ENCODE measurements around the gene URAD.
"Not testable (repeated sequence)": the region's sequence is repeated elsewhere in the genome, so short reads cannot be mapped to it uniquely, and the experiment has no call there.

The URAD gene, protein sequence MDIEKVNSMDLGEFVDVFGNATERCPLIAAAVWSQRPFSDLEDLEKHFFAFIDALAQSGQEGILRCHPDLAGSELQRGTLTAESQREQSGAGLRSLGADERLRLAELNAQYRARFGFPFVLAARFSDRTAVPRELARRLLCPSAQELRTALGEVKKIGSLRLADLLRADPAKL

GRCh38 chr13:27988520-27988919, at the start of gene URAD:
TSS of gene URAD (minus strand) at chr13:27988693. CDS start at chr13:27988637, 56 bp downstream.
- DNase-seq = no peak

DNA sequence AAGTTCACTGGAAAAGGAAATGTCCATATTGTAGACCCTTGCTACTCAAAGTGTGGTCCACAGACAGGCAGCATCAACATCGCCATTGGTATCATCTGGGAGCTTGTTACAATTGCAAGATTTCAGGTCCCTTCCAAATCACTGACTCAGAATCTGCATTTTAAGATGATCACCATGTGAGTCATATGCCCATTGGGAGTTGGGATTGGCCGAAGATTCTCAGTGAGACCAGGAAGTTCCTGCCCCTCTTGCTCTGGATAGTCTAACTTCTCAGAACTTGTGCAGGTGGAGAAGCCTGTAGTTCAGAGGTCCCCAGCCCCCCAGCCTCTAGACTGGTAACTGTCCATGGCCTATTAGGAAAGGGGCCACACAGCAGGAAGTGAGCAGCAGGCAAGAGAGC, 48.9 kb upstream of the URAD start:
- DNase-seq = no peak

- DNase-seq = no peak
These were observed 46.8 kb upstream of the URAD start for GRCh38 chr13:28035146-28035782.

DNA sequence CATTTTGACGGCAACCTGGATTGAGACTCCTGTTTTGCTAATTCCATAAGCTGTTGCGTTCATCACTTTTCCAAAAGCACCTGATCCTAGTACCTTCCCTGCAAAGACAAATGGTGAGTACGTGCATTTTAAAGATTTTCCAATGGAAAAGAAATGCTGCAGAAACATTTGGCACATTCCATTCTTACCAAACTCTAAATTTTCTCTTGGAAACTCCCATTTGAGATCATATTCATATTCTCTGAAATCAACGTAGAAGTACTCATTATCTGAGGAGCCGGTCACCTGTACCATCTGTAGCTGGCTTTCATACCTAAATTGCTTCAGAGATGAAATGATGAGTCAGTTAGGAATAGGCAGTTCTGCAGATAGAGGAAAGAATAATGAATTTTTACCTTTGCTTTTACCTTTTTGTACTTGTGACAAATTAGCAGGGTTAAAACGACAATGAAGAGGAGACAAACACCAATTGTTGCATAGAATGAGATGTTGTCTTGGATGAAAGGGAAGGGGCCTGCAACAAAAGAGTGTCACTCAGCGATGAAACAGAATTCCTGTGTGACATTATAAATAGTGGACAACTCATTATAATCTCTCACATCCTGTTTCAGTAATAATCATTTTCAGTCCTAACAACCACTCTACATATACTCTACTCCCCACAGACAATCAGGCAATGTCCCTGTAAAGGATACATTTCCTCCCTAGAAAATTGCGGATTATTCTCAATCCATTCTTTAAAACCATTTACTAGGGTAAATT, 45.6 kb upstream of the URAD start:
- no peak for DNase-seq

DNA sequence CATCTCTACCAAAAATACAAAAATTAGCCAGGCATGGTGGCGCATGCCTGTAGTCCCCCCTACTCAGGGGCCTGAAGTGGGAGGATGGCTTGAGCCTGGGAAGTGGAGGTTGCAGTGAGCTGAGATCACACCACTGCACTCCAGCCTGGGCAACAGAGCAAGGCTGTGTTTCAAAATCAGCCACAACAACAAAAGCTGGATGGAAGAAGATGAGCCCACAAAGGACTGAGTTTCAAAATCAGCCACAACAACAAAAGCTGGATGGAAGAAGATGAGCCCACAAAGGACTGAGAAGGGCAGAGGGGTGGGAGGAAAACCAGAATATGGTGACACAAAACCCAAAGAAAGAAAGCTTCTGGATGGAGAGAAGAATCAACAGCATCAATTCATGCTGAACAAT, 43.9 kb upstream of the URAD start:
- not testable (repeated sequence) for DNase-seq

DNA sequence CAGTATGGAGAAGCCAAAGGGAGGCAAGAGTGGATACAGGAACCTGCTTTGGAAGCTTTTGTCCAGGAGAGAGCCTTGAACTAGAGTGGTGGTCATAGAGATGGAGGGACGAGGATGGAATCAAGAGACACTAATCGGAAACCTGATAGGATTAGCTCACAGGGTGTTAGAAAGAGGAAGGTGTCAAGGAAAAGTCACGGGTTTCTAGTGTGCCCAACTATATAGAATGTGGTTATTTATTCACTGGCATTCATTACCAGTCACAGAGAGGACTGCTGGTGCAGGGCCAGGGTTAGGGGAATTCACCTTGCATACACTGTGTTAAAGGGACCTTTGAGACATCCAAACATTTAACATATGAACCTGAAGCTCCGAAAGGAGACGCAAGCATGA, 43.4 kb upstream of the URAD start:
- DNase-seq = no peak

- no peak for DNase-seq
These were observed 42.9 kb upstream of the URAD start for GRCh38 chr13:28031220-28031895.

DNA sequence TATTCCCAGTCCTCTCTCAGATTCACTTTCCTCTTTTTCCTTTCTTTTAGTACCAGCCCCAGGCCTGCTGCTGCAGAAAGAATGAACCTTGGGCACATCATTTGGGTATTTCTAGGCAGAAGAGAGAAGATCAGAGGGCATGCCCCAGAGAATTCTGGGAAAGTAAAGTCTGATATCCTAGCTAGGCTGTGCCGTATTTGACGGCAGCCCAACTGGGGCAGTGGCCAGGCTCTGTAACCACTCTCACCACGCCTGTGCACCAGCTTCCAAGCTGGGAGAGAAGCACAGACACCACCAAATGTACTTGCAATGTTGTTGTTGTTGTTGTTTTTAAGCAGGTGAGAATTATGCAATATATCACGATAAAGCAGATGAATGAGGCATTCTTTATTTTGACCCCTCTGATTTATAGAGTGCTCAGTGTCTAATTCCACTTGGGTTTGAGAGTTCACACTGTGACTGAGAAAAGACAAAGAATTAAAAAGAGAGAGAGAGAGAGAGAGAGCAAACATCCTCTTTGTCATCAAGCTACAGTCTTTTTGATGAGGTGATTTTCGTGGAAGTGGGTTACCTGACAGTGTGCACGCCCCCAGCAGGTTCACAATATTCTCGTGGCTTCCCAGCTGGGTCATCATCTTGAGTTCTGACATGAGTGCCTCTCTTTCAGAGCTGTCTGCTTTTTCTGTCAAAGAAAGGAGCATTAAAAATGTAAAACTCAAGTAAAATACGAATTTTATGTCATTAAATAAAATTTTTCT, 39.3 kb upstream of the URAD start:
- no peak for DNase-seq

GRCh38 chr13:28027071-28027470, 38.6 kb upstream of the URAD start:
- DNase-seq = no peak

- DNase-seq = no peak
These were observed 38.0 kb upstream of the URAD start for GRCh38 chr13:28026508-28026907.

DNA sequence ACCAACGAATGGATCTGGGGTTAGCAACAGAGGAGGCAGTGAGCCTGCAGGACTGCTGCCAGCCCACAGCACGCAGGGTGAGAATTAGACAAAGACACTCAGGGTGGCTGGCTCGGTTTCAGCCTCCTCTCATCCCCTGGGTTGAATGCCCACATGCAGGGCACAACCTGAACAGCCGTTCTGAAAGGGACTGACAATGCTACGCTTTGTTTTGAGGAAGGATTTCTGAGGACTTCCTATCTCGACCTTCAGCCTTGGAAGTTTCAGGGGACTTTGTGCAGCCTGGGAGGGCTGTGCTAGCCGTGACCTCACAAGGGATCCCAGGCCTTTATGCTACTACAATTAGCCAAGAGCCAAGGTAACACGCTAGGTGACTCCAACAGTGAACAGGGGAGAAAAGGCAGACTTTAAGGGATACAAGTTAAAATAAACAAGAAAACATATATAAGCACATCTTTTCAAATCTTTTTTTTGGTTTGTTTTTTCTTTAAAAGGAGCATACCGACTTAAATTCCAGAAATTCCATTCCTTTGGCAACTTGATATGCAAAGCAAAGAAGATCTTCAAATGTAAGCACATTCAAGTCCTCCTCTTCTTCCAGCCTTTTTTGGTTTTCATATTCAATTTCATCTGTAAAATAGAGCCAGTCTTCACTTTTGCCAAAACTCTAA, 34.5 kb upstream of the URAD start:
- no peak for DNase-seq

DNA sequence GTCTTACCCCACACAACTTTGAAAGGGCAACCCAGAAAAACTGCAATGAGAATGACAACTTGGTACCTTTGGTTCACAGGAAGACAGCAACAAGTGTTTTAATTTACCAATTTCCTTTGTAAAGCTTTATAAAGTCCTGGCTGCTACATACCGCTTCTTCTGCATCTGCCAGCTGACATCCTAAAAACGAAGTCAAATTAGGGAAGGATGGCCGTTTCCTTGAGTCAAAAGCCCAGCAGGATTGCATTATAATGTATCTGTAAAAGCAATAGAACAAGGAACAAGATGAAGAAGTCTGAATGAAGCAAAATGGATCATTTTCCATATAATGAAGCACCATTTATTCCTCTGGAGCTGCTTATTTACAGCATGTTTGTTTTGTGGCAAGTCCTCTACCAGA, 25.8 kb upstream of the URAD start:
- DNase-seq = no peak

DNA sequence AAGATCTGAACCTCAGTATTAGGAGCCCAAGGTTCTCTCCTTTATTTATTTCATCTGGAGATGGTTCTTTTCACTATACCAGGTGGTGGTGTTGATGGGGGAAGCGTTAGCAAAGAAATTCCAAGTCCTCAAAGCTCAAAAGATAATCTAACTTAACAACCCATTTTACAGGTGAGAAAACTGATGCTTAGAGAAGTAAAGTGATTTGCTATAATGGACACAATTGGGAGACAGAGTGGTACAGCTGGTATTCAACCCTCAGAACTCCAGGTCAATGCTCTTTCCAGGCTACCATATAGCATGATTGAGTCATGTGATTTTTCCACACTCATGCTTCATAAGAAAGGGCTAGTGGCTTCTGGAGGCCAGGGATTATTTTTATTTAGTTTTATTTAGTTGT, 25.0 kb upstream of the URAD start:
- DNase-seq = no peak

DNA sequence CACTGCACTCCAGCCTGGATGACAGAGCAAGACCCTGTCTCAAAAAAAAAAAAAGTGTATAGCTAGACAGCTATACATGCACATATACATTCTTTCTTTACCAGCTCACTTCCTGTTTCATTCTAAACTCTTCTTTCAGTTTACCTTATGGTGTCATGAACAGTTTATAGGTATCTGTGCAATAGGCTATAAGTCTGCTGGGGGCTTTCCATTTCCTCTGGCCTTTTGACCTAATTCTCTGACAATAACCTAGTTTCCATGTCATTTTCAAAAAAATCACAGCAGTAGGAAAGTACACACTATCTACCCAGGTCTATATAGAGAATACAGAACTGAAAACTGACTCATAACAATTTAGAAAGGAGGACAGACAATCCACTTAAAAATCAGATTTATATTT, 24.4 kb upstream of the URAD start:
- no peak for DNase-seq

DNA sequence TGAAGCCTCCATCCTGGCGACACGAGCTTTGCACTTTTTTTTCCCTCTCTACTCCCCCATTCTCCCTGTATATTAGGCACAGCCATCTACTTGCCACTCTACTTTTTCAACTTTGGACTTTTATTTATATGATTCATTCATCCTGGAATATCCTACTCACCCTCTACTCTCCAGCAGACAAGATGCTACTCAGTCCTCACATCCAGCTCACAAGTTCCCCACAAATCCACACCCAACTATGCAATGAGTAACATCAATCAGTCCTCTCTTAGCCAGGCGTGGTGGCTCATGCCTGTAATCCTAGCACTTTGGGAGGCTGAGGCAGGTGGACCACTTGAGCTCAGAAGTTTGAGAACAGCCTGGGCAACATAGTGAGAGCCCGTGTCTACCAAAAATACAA, 23.9 kb upstream of the URAD start:
- DNase-seq = no peak

DNA sequence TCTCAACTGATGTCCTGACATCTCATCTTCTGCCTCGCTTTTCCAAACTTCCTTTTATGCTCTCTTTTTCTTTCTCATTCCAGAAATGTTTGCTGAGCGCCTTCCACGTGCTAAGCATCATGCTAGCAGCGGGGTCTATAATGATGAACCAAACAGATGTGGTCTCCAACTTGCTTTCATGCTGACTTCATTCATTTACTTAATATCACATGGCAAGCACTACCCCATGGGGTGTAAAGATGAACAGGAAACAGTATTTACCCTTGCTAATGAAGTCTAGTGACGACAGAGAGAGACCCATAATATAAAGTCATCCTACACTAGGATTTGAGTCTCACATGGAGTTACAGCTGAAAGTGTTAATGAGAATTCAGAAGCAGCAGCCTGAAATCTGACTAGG, 21.6 kb upstream of the URAD start:
- DNase-seq = no peak

DNA sequence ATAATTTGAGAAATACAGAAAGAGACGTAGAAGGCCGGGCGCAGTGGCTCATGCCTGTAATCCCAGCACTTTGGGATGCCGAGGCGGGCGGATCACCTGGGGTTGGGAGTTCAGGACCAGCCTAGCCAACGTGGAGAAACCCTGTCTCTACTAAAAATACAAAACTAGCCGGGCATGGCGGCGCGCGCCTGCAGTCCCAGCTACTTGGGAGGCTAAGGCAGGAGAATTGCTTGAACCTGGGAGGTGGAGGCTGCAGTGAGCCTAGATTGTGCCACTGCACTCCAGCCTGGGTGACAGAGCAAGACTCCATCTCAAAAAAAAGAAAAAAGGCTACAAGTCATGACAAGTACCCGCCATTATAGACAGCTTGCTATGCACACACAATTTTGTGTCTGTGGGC, 16.5 kb upstream of the URAD start:
- DNase-seq = not testable (repeated sequence)

GRCh38 chr13:28002886-28003698, 14.6 kb upstream of the URAD start:
- no peak for DNase-seq

- DNase-seq = peak; percentile 81
These were observed 13.5 kb upstream of the URAD start for GRCh38 chr13:28001837-28002473.

- no peak for DNase-seq
These were observed 12.6 kb upstream of the URAD start for GRCh38 chr13:28001049-28001448.

- DNase-seq = no peak
These were observed 12.1 kb upstream of the URAD start for GRCh38 chr13:28000567-28000966.
